T-helper 9 cell (primary cell): Measurements from ENCODE around the gene RALGDS.
A peak's percentile ranks its signal among the peaks of the same experiment; 100 is the strongest.

Source experiments
- DNase-seq: peaks from one replicate; pipeline ENCODE4 v3.0.0-alpha.2; 2020

The RALGDS gene

GRCh38 chr9:133134388-133135145 lies 13.5 kb upstream of the RALGDS start:
- DNase-seq: no peak

GRCh38 chr9:133133681-133134387 lies 12.8 kb upstream of the RALGDS start:
- DNase-seq: peak; percentile 83

GRCh38 chr9:133132174-133132573 lies 11.1 kb upstream of the RALGDS start:
- DNase-seq: no peak

- DNase-seq: no peak
Observed at GRCh38 chr9:133131506-133131905, 10.5 kb upstream of the RALGDS start.

GRCh38 chr9:133130685-133131244 lies 9.7 kb upstream of the RALGDS start:
- DNase-seq: peak; percentile 61

GRCh38 chr9:133129001-133129795 lies 8.2 kb upstream of the RALGDS start:
- DNase-seq: no peak

- DNase-seq: no peak
Observed at GRCh38 chr9:133128152-133128551, 7.1 kb upstream of the RALGDS start.

GRCh38 chr9:133127340-133127981 lies 6.4 kb upstream of the RALGDS start:
- DNase-seq: peak; percentile 64

- DNase-seq: no peak
Observed at GRCh38 chr9:133126697-133127339, 5.8 kb upstream of the RALGDS start.

GRCh38 chr9:133125941-133126696 lies 5.1 kb upstream of the RALGDS start:
- no peak for DNase-seq

- no peak for DNase-seq
Observed at GRCh38 chr9:133124907-133125275, 3.9 kb upstream of the RALGDS start.

GRCh38 chr9:133124123-133124906 lies 3.3 kb upstream of the RALGDS start:
- DNase-seq: no peak

- no peak for DNase-seq
Observed at GRCh38 chr9:133122935-133123611, 2.0 kb upstream of the RALGDS start.

GRCh38 chr9:133122605-133122934 lies 1.5 kb upstream of the RALGDS start:
- DNase-seq: no peak

- DNase-seq: no peak
Observed at GRCh38 chr9:133121915-133122550, 993 bp upstream of the RALGDS start.

GRCh38 chr9:133120501-133121197 lies 391 bp downstream of the RALGDS start:
- no peak for DNase-seq

GRCh38 chr9:133119846-133120500 lies 1.1 kb downstream of the RALGDS start:
- no peak for DNase-seq

GRCh38 chr9:133119103-133119845 lies 1.8 kb downstream of the RALGDS start:
- DNase-seq: no peak
